Suprapubic skin (tissue), 4 donors: Measurements from ENCODE around the gene CCL2. TPM values are rescaled to one million over a fixed set of nuclear protein-coding genes. Genes with fewer than 3 reads are reported as not detected.

Source experiments
- DNase-seq, 2 donors: peaks; one replicate each; pipeline ENCODE4 v3.0.0-alpha.2; 2019; ENCODE audit warnings: low spot score in 2 of 2
- H3K27ac ChIP-seq: fragments of 200-600 bp; sonication (generic); one replicate; pipeline ENCODE4 v1.5.1; 2019
- H3K27me3 ChIP-seq: fragments of 200-600 bp; sonication (generic); one replicate; pipeline ENCODE4 v1.5.1; 2019
- H3K36me3 ChIP-seq: fragments of 200-600 bp; sonication (generic); one replicate; pipeline ENCODE4 v1.5.1; 2019
- H3K4me1 ChIP-seq: fragments of 200-600 bp; sonication (generic); one replicate; pipeline ENCODE4 v1.5.1; 2019
- H3K4me3 ChIP-seq: fragments of 200-600 bp; sonication (generic); one replicate; pipeline ENCODE4 v1.5.1; 2019; ENCODE audit warnings: mild to moderate bottlenecking
- H3K9me3 ChIP-seq: fragments of 200-600 bp; sonication (generic); one replicate; pipeline ENCODE4 v1.5.1; 2019
- CTCF ChIP-seq, 2 donors: fragments of 200-600 bp in 1 of 2; fragments of 450-650 bp in 1 of 2; sonication (generic) in 1 of 2; IDR thresholded peaks; one replicate each; pipeline ENCODE4 v1.5.1; 2016 to 2019; ENCODE audit warnings: antibody characterized with exemption in 2 of 2, mild to moderate bottlenecking in 1 of 2, moderate library complexity in 1 of 2
- EP300 ChIP-seq: sonication (generic); formaldehyde crosslinking; IDR thresholded peaks from one replicate; pipeline ENCODE4 v1.6.1; 2017; ENCODE audit warnings: antibody characterized with exemption
- POLR2A ChIP-seq, 2 donors: fragments of 450-650 bp; IDR thresholded peaks; one replicate each; pipeline ENCODE4 v1.6.1; 2017; ENCODE audit warnings: antibody characterized with exemption in 2 of 2, mild to moderate bottlenecking in 2 of 2, moderate library complexity in 2 of 2
- POLR2AphosphoS5 ChIP-seq, 3 donors: sonication (generic); formaldehyde crosslinking; IDR thresholded peaks; one replicate each; pipeline ENCODE4 v1.6.1; 2017; ENCODE audit warnings: antibody characterized with exemption in 3 of 3
- WGBS: methylation state at CpG from one replicate; pipeline ENCODE4 v1.1.5; 2018; 5-methylcytosine and 5-hydroxymethylcytosine counted together
- total RNA-seq, 4 donors: library from RNA; depleted of rRNA; stranded (reverse); fragments of >200 nt; gene quantifications; one replicate each; pipeline ENCODE4 v1.1.0, GENCODE V29; 2016

CCL2 gene
- total RNA-seq, 4 donors from 2014 or later, result 7.1 to 26.9 (median 14.0) TPM

DNA sequence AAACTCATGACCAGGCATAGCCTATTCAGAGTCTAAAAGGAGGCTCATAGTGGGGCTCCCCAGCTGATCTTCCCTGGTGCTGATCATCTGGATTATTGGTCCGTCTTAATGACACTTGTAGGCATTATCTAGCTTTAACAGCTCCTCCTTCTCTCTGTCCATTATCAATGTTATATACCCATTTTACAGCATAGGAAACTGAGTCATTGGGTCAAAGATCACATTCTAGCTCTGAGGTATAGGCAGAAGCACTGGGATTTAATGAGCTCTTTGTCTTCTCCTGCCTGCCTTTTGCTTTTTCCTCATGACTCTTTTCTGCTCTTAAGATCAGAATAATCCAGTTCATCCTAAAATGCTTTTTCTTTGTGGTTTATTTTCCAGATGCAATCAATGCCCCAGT is 756 bp downstream of the CCL2 start:
- Histone ChIP-seq H3K9me3 (no peaks in the 10 kb centered on the region), H3K27ac (peak overlapping the region; percentile 86), H3K27me3 (no peaks in the 10 kb centered on the region), H3K4me3 (peak overlapping the region; percentile 39), H3K36me3 (no peaks in the 10 kb centered on the region), H3K4me1 (peaks cover 56% of the 10 kb centered on the region)
- WGBS, result 63% methylated on average over 1 of the region's 1 CpG
- TF ChIP-seq CTCF (IDR thresholded peaks at IDR 0.05) (no peak), POLR2A (IDR thresholded peaks at IDR 0.05) (no peak), POLR2AphosphoS5 (IDR thresholded peaks at IDR 0.05) (no peak), EP300 (no peak)
- DNase-seq, result no peak

GRCh38 chr17:34257299-34257985 is 2.4 kb downstream of the CCL2 start:
- Histone ChIP-seq H3K4me3 (no peak overlapping the region), H3K36me3 (no peaks in the 10 kb centered on the region), H3K27ac (no peak overlapping the region), H3K4me1 (peaks cover 40% of the 10 kb centered on the region), H3K27me3 (no peaks in the 10 kb centered on the region), H3K9me3 (no peaks in the 10 kb centered on the region)
- 58% methylated on average over 5 of the region's 5 CpGs for WGBS
- TF ChIP-seq POLR2A (IDR thresholded peaks at IDR 0.05) (no peak), POLR2AphosphoS5 (IDR thresholded peaks at IDR 0.05) (no peak), CTCF (IDR thresholded peaks at IDR 0.05) (no peak), EP300 (no peak)
- no peak for DNase-seq

GRCh38 chr17:34257986-34258326 is 2.9 kb downstream of the CCL2 start:
- TF ChIP-seq POLR2AphosphoS5 (IDR thresholded peaks at IDR 0.05) (no peak), CTCF (IDR thresholded peaks at IDR 0.05) (no peak), EP300 (no peak), POLR2A (IDR thresholded peaks at IDR 0.05) (no peak)
- Histone ChIP-seq H3K27ac (no peak overlapping the region), H3K27me3 (no peaks in the 10 kb centered on the region), H3K36me3 (no peaks in the 10 kb centered on the region), H3K4me3 (no peak overlapping the region), H3K9me3 (no peaks in the 10 kb centered on the region), H3K4me1 (peaks cover 35% of the 10 kb centered on the region)
- WGBS, result 71% methylated on average over 1 of the region's 1 CpG
- DNase-seq, result no peak

- no peaks in the 10 kb centered on the region for H3K27me3 ChIP-seq
- H3K36me3 ChIP-seq, result no peaks in the 10 kb centered on the region
- peaks cover 24% of the 10 kb centered on the region for H3K4me1 ChIP-seq
- no peak overlapping the region for H3K4me3 ChIP-seq
- no peak overlapping the region for H3K27ac ChIP-seq
- no peak for DNase-seq
- TF ChIP-seq EP300, result no peak
- TF ChIP-seq CTCF (IDR thresholded peaks at IDR 0.05), result no peak
- TF ChIP-seq POLR2AphosphoS5 (IDR thresholded peaks at IDR 0.05), result no peak
- no peak for TF ChIP-seq POLR2A (IDR thresholded peaks at IDR 0.05)
- H3K9me3 ChIP-seq, result no peaks in the 10 kb centered on the region
Observed at GRCh38 chr17:34259146-34259545, 4.1 kb downstream of the CCL2 start.

DNA sequence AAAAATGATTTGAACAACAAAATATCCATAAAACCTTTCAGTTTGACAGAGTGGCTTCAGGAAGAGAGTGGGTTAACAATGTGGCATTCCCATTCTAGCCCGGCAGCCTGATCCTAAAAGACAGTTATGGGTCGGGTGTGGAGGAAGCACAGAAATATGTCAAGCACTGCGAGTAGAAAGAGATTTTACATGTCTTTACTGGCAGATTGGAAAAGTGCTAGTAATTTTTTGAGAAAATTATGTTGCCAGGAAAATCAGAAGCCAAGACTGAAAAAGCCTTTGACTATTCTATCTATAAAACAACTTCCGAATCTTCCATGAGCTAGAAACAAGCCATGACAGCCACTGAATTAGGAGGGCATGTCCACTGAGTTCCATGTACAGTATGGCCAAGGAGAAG is 5.8 kb downstream of the CCL2 start:
- Histone ChIP-seq H3K27ac (no peak overlapping the region), H3K4me3 (no peak overlapping the region), H3K27me3 (no peaks in the 10 kb centered on the region), H3K9me3 (no peaks in the 10 kb centered on the region), H3K4me1 (peaks cover 7% of the 10 kb centered on the region), H3K36me3 (no peaks in the 10 kb centered on the region)
- TF ChIP-seq POLR2AphosphoS5 (IDR thresholded peaks at IDR 0.05), result no peak
- TF ChIP-seq CTCF (IDR thresholded peaks at IDR 0.05), result no peak
- no peak for TF ChIP-seq POLR2A (IDR thresholded peaks at IDR 0.05)
- TF ChIP-seq EP300, result no peak
- 35% methylated on average over 4 of the region's 4 CpGs for WGBS
- DNase-seq, result no peak
